GM10248 (cell line): ENCODE data around the gene OGN.

Source experiments
- CTCF ChIA-PET: fragments of 300-600 bp; sonication (Branson Sonifier 250); formaldehyde crosslinking; extraction: SDS; loops from one replicate; lab custom pipeline; 2021; ENCODE audit warnings: antibody characterized with exemption; lab: Yijun Ruan, JAX
- POLR2A ChIA-PET: fragments of 350-650 bp; sonication (Branson Sonifier 250); formaldehyde crosslinking; extraction: SDS; loops from one replicate; lab custom pipeline; 2020; ENCODE audit warnings: antibody characterized with exemption; lab: Yijun Ruan, JAX
- DNase-seq: peaks from one replicate; pipeline ENCODE4 v3.0.0; 2012; ENCODE audit errors: extremely low spot score
- TF ChIP-seq, protein P1 (sequence below): IDR thresholded peaks from 2 replicates; pipeline ENCODE4 v1.5.1; 2012; ENCODE audit warnings: mild to moderate bottlenecking, low read depth; ENCODE audit errors: extremely low read depth, missing control alignments, control extremely low read depth

The OGN gene

DNA sequence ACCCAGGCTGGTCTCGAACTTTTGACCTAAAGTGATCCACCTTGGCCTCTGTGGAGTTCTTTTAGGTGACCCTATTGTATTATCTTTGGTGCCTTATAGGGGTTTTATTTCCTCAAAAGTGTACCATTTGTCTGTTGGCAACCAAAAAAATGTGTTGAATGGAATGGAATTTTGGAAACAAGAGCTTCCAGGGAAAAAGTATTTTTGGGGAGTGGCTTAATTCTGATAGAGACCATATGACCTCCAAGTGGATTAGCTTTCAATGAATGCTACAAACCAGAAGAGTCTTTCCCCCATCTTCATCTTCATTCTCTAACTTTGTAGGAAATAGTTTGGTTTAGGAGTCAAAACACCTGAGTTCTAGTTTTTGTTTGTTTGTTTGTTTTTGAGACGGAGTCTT, 3.4 kb upstream of the OGN start:
- no peak for DNase-seq
- TF ChIP-seq, protein P1, sequence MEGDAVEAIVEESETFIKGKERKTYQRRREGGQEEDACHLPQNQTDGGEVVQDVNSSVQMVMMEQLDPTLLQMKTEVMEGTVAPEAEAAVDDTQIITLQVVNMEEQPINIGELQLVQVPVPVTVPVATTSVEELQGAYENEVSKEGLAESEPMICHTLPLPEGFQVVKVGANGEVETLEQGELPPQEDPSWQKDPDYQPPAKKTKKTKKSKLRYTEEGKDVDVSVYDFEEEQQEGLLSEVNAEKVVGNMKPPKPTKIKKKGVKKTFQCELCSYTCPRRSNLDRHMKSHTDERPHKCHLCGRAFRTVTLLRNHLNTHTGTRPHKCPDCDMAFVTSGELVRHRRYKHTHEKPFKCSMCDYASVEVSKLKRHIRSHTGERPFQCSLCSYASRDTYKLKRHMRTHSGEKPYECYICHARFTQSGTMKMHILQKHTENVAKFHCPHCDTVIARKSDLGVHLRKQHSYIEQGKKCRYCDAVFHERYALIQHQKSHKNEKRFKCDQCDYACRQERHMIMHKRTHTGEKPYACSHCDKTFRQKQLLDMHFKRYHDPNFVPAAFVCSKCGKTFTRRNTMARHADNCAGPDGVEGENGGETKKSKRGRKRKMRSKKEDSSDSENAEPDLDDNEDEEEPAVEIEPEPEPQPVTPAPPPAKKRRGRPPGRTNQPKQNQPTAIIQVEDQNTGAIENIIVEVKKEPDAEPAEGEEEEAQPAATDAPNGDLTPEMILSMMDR: no peak
- CTCF ChIA-PET: no interaction called here
- POLR2A ChIA-PET: no interaction called here

DNA sequence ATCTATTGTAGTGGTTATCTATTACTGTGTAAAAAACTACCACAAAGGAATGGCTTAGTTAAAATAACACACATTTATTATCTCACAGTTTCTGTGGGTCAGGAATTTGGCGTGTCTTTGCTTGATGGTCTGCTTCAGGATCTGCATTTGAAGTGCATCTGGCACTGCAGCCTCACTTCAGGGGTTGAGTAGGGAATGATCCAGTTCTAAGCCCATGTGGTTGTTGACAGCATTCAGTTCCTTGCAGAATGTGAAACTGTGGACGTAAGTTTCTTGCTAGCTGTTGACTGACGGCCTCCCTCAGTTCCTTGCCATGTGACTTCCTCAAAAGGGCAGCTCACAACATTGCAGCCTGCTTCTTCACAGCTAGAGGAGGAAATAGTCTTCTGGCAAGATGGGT, 2.1 kb upstream of the OGN start:
- DNase-seq: peak; percentile 25
- TF ChIP-seq, protein P1: no peak
- CTCF ChIA-PET: interaction anchor here (0.9 to 1.4 kb wide), 2 partner anchors 9 to 40 kb away, joined by 3 read pairs; no protein-coding TSS in a partner anchor
- POLR2A ChIA-PET: no interaction called here

DNA sequence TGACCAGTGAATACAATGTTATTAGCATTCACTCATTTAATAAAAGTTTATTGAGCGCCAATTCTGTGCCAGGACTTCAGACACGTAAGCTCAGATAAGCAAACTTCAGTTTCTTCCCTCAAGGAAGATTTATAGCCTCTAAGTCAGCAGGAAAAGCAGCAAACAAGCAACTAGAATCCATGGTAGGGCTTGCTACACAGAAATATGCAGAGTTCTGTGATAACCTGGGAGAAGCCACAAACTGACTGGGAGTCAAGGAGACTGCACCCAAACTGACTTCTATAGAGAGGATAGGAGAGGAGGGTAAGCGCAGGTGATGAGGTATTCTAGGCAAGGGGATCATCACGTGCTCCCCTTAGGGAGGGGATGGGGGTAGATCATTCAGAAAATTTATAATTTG, 1.4 kb upstream of the OGN start:
- CTCF ChIA-PET: interaction anchor here (1.1 to 1.4 kb wide), 3 partner anchors 9 to 267 kb away, joined by 3 to 4 read pairs (median 3); no protein-coding TSS in a partner anchor
- POLR2A ChIA-PET: no interaction called here
- TF ChIP-seq, protein P1: no peak
- DNase-seq: no peak

DNA sequence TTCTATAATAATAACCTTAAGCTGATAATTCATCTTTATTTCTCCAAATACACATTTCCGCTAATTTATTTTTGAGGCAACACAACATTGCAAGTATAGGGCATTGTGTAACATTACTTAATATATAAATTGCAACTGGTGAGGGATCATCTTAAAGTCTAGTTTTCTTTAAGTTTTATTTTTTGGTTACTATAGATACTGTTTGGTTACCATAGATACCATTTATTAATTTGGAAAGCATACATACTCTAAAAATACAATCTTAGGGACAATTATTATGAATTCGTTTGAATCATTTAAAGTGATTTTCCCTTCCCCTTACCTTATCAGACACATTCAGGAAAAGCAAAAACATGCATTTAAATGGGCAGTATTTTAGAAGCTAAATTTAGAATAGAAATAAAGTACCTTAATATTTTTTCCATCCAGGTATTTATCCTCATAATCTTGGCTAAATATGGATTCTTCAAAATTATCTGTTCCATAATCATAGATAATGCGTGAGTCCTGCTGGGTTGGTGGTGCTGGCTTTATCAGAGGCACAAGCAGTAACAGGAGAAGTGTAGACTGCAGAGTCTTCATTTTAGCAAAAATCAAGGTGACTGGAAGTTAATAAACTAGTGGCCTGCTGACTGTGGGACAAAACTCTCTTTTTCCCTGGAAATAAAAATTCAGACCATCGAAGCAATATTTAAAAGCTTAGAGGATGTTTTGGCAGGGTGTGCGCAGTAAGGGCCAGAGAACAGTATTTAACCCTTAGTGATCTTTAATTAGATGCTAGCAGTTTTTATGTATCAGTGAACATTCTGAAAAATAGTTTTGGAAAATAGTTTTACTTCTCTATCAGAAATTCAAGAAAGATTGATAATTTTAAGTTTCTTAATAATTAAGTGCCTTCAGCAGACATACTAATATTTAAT, 1.3 kb downstream of the OGN start:
- CTCF ChIA-PET: interaction anchor here (0.9 to 2.1 kb wide), 3 partner anchors 17 to 262 kb away, joined by 3 to 6 read pairs (median 3); no protein-coding TSS in a partner anchor
- POLR2A ChIA-PET: no interaction called here
- DNase-seq: no peak
- TF ChIP-seq, protein P1: no peak

DNA sequence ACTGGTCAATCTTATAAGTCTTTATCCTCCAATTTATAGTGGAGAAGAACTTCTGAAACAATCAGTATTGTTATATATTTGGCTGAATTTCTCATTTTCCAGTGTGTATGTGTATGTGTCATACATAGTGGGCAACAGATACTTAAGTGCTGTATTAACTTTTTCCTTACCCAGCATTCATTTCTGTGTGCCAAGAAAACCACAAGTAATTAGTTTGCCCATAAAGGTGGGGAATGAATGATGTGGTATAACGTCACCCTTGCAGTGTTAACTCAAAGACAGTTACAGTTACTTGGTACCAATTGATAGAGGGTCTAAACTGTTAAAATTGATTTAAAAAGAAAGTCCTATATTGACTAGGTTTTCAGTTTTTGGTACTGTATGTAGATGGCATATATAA, 2.0 kb downstream of the OGN start:
- ChIA-PET POLR2A (no interaction called here), CTCF (interaction anchor here (1.0 kb wide), 1 partner anchor 262 kb away, joined by 3 read pairs; no protein-coding TSS in a partner anchor)
- DNase-seq: no peak
- TF ChIP-seq, protein P1: no peak

DNA sequence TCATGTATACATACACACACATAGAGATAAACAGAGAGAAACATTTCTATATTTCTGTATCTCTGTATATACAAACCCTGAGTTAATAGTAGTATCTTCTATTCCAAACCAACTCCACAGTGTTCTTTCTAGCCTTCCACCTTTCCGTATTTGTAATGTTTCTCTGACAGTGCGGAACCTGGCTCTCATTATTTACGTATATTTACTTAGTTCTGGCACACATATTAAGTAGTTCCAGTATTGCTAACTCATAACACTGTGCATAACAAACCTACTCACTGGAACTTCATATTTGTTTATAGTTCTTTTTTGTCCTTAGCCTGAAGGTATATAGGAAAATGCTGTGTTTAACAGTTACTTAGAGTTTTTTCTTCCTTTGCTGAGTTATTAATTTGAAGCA, 6.5 kb downstream of the OGN start:
- POLR2A ChIA-PET: no interaction called here
- CTCF ChIA-PET: interaction anchor here (1.2 kb wide), 2 partner anchors 9 to 257 kb away, joined by 3 read pairs; no protein-coding TSS in a partner anchor
- no peak for DNase-seq
- TF ChIP-seq, protein P1: no peak
